ENCODE data around the gene RAPGEF1.

DNA sequence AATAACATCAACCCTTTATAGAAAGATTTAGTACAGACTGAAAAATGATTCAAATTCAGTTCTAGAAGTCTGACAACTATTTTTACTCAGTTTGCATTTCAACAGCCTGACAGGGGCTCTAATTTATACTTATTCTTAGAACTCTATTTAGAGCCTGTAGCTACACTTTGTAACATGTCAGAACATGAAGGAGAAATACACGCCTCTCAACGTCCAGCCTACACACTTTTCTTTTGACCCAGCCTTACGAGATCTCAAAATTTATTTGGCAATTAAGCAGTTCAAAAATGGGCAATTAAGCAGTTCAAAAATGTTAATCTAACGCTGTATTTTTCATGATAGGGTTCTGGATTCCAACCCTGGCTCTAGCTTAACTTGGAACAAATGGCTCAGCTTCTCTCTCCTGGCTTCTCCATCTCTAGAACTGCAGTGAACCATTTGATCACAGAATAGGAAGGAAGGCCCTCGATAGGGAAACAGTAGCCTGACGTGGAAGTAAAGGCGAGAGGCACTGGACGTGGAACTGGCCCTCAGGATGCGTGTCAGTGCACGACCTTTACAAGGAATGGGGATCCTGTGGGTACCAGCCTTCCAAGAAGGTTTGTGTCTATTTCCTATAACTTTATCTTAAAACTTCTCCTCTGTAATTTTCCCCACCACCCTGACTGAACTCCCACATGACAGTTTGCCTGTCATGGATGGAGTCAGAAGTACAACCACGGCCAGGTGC, 128.1 kb downstream of the RAPGEF1 start:
- TF ChIP-seq, protein P1, sequence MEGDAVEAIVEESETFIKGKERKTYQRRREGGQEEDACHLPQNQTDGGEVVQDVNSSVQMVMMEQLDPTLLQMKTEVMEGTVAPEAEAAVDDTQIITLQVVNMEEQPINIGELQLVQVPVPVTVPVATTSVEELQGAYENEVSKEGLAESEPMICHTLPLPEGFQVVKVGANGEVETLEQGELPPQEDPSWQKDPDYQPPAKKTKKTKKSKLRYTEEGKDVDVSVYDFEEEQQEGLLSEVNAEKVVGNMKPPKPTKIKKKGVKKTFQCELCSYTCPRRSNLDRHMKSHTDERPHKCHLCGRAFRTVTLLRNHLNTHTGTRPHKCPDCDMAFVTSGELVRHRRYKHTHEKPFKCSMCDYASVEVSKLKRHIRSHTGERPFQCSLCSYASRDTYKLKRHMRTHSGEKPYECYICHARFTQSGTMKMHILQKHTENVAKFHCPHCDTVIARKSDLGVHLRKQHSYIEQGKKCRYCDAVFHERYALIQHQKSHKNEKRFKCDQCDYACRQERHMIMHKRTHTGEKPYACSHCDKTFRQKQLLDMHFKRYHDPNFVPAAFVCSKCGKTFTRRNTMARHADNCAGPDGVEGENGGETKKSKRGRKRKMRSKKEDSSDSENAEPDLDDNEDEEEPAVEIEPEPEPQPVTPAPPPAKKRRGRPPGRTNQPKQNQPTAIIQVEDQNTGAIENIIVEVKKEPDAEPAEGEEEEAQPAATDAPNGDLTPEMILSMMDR (conservative IDR thresholded peaks at IDR 0.05; ENCODE audit: low read length), result no peak
- no peak for TF ChIP-seq EZH2phosphoT487 (IDR thresholded peaks at IDR 0.05; ENCODE audit: borderline replicate concordance, low read depth, low read length)
